Common myeloid progenitor, CD34-positive (primary cell): ENCODE measurements around the gene ADAM12.

Experiments
- CTCF ChIA-PET: fragments of 350-600 bp; sonication (Branson Sonifier 250); formaldehyde crosslinking; loops from one replicate; lab custom pipeline; 2021; ENCODE audit warnings: antibody characterized with exemption; lab: Charles Lee
- POLR2A ChIA-PET: fragments of 350-600 bp; sonication (Branson Sonifier 250); formaldehyde crosslinking; loops from one replicate; lab custom pipeline; 2021; ENCODE audit warnings: antibody characterized with exemption; lab: Charles Lee
- DNase-seq, 3 donors: peaks; one replicate each; pipeline versions ENCODE4 v3.0.0 to v3.0.0-alpha.2; 2013
- H3K27ac ChIP-seq, 2 experiments: 1 replicate in 1 of 2; 2 replicates in 1 of 2; pipeline ENCODE4 v1.7.0; 2013; ENCODE audit warnings: inconsistent platforms in 2 of 2, low read length in 2 of 2, mild to moderate bottlenecking in 2 of 2, low read depth in 1 of 2, moderate library complexity in 1 of 2; ENCODE audit not compliant: severe bottlenecking in 2 of 2, insufficient read depth in 1 of 2, poor library complexity in 1 of 2
- H3K27me3 ChIP-seq, 5 experiments: replicated peaks in 2 of 5; 1 replicate in 3 of 5; 2 replicates in 2 of 5; pipeline versions ENCODE4 v1.6.1 to v1.7.0; 2013; ENCODE audit warnings: low read length in 4 of 5, mild to moderate bottlenecking in 2 of 5, moderate library complexity in 2 of 5, inconsistent platforms in 1 of 5; ENCODE audit not compliant: insufficient read depth in 5 of 5, control insufficient read depth in 4 of 5
- H3K36me3 ChIP-seq, 4 experiments: 1 replicate in 2 of 4; 2 replicates in 2 of 4; pipeline versions ENCODE4 v1.6.1 to v1.7.0; 2013; ENCODE audit warnings: low read length in 3 of 4, control low read depth in 1 of 4, mild to moderate bottlenecking in 1 of 4; ENCODE audit not compliant: control insufficient read depth in 4 of 4, insufficient read depth in 4 of 4
- H3K4me1 ChIP-seq, 4 experiments: 1 replicate in 3 of 4; 2 replicates in 1 of 4; pipeline versions ENCODE4 v1.6.1 to v1.7.1; 2013; ENCODE audit warnings: low read length in 3 of 4, mild to moderate bottlenecking in 3 of 4, control low read depth in 1 of 4, inconsistent platforms in 1 of 4, moderate library complexity in 1 of 4; ENCODE audit not compliant: control insufficient read depth in 4 of 4, insufficient read depth in 4 of 4; ENCODE audit errors: control extremely low read depth in 1 of 4
- H3K4me3 ChIP-seq, 7 experiments: 1 replicate in 4 of 7; 2 replicates in 3 of 7; pipeline versions ENCODE4 v1.5.1 to v1.7.0; 2013; ENCODE audit warnings: mild to moderate bottlenecking in 7 of 7, low read length in 6 of 7, moderate library complexity in 6 of 7, inconsistent platforms in 2 of 7, low read depth in 2 of 7, control low read depth in 1 of 7; ENCODE audit not compliant: insufficient read depth in 4 of 7, control insufficient read depth in 1 of 7; ENCODE audit errors: extremely low read depth in 1 of 7
- H3K9me3 ChIP-seq, 5 experiments: 1 replicate in 4 of 5; 2 replicates in 1 of 5; pipeline versions ENCODE4 v1.6.1 to v1.7.1; 2013; ENCODE audit warnings: low read length in 4 of 5, mild to moderate bottlenecking in 2 of 5, inconsistent platforms in 1 of 5, low read depth in 1 of 5, moderate library complexity in 1 of 5; ENCODE audit not compliant: control insufficient read depth in 4 of 5, insufficient read depth in 2 of 5; ENCODE audit errors: control extremely low read depth in 1 of 5
- WGBS: methylation state at CpG from one replicate; pipeline ENCODE4 v1.1.5; 2013; ENCODE audit not compliant: insufficient coverage; 5-methylcytosine and 5-hydroxymethylcytosine counted together

The ADAM12 gene

DNA sequence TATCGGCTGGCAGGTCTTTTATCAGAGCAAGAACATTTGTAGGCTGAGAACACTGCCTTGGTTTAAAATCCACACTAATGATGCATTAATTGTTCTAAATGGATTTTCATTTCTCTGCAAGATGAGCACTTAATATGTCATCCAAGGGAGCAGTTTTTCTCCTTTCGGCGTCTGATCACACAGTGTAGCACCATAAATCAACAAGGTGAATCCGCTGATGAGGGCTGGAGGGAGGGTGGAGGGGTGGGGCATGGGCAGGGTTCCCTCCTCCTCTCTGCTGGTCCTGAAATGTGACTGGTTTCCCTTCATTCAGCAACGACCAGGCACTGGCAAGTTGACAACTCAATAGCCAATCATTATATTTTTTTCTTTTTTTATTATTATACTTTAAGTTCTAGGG lies 45.6 kb downstream of the ADAM12 start:
- Histone ChIP-seq H3K4me3 (no peak overlapping the region), H3K27me3 (peaks cover 0 to under 1% (median 0%) of the 10 kb centered on the region in 5 experiments), H3K9me3 (peaks cover 0 to 3% (median 0%) of the 10 kb centered on the region in 5 experiments), H3K36me3 (no peaks in the 10 kb centered on the region), H3K27ac (no peak overlapping the region), H3K4me1 (no peaks in the 10 kb centered on the region)
- 93% methylated on average over 3 of the region's 5 CpGs for WGBS
- ChIA-PET POLR2A (no interaction called here), CTCF (no interaction called here)
- no peak for DNase-seq

- no peak overlapping the region for H3K27ac ChIP-seq
- no peaks in the 10 kb centered on the region for H3K36me3 ChIP-seq
- no peaks in the 10 kb centered on the region for H3K4me1 ChIP-seq
- peaks cover 0 to 2% (median 0%) of the 10 kb centered on the region in 5 experiments for H3K9me3 ChIP-seq
- POLR2A ChIA-PET = no interaction called here
- DNase-seq = no peak
- no CpG with 5 or more reads among the region's 2 CpGs for WGBS
- CTCF ChIA-PET = no interaction called here
- no peak overlapping the region for H3K4me3 ChIP-seq
- H3K27me3 ChIP-seq = no peaks in the 10 kb centered on the region
Observed at GRCh38 chr10:126341491-126341890, 46.8 kb downstream of the ADAM12 start.

DNA sequence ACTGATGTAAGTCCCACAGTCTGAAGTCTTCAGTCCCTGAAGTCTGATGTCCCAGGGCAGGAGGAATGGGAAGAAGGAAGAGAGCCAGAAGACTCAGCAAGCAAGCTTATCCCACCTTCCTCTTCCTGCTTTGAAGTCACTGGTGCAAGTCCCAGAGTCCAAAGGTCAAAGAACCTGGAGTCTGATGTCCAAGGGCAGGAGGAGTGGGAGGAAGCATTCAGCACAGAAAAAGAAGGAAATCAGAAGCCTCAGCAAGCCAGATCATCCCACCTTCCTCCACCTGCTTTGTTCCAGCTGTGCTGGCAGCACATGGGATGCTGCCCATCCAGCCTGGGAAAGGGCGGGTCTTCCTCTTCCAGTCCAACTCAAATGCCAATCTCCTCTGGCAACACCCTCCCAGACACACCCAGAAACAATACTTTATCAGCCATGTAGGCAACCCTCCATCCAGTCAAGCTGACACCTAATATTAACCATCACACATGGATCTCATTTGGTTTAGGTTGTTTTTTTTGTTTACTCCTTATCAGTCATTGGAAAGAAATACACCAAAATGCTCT lies 50.9 kb downstream of the ADAM12 start:
- no peaks in the 10 kb centered on the region for H3K36me3 ChIP-seq
- WGBS = 89% methylated on average over 1 of the region's 1 CpG
- POLR2A ChIA-PET = no interaction called here

GRCh38 chr10:126336801-126337200 lies 51.5 kb downstream of the ADAM12 start:
- no peaks in the 10 kb centered on the region for H3K36me3 ChIP-seq
- no peak for DNase-seq
- no peaks in the 10 kb centered on the region for H3K9me3 ChIP-seq
- WGBS = 90% methylated on average over 9 of the region's 9 CpGs
- H3K4me1 ChIP-seq = no peaks in the 10 kb centered on the region
- no peak overlapping the region for H3K4me3 ChIP-seq
- H3K27me3 ChIP-seq = no peaks in the 10 kb centered on the region
- ChIA-PET POLR2A (no interaction called here), CTCF (no interaction called here)
- H3K27ac ChIP-seq = no peak overlapping the region

More for the DNA sequence above, 50.9 kb downstream of the ADAM12 start:
- no peaks in the 10 kb centered on the region for H3K4me1 ChIP-seq
- H3K27me3 ChIP-seq = no peaks in the 10 kb centered on the region
- H3K27ac ChIP-seq = no peak overlapping the region
- CTCF ChIA-PET = no interaction called here
- H3K9me3 ChIP-seq = no peaks in the 10 kb centered on the region
- no peak overlapping the region for H3K4me3 ChIP-seq
- no peak for DNase-seq

DNA sequence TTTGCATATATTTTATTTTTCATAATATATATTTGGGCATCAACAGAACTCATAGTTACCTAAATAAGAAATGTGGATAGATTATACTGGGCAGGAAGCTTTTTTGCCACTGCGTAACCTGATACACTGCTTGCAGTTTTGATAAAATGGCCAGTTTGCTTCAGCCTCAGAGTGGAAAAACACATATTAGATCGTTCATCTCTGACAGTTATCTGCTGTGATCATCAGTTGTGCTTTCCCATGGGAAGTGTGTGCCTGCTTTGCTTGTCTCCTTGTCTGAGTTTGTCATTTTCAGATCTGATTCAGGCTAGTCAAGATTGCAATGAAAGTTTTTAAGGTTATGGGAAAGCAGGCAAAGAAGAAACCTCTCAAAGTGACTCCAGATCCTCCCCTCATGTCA lies 54.0 kb downstream of the ADAM12 start:
- Histone ChIP-seq H3K36me3 (no peaks in the 10 kb centered on the region), H3K4me1 (no peaks in the 10 kb centered on the region), H3K9me3 (no peaks in the 10 kb centered on the region), H3K27me3 (peaks cover 0 to 3% (median 0%) of the 10 kb centered on the region in 5 experiments), H3K27ac (no peak overlapping the region), H3K4me3 (no peak overlapping the region)
- POLR2A ChIA-PET = no interaction called here
- WGBS = 92% methylated on average over 2 of the region's 2 CpGs
- DNase-seq = no peak
- CTCF ChIA-PET = no interaction called here

- 93% methylated on average over 13 of the region's 14 CpGs for WGBS
- ChIA-PET CTCF (no interaction called here), POLR2A (no interaction called here)
Observed at GRCh38 chr10:126332576-126332975, 55.7 kb downstream of the ADAM12 start.

GRCh38 chr10:126331101-126331500 lies 57.2 kb downstream of the ADAM12 start:
- WGBS = 100% methylated on average over 2 of the region's 3 CpGs
- Histone ChIP-seq H3K4me1 (no peaks in the 10 kb centered on the region), H3K4me3 (no peak overlapping the region), H3K27me3 (peaks cover 0 to 3% (median 0%) of the 10 kb centered on the region in 5 experiments), H3K27ac (no peak overlapping the region), H3K9me3 (no peaks in the 10 kb centered on the region), H3K36me3 (no peaks in the 10 kb centered on the region)
- POLR2A ChIA-PET = no interaction called here
- CTCF ChIA-PET = no interaction called here
- no peak for DNase-seq

More at GRCh38 chr10:126332576-126332975, 55.7 kb downstream of the ADAM12 start:
- no peaks in the 10 kb centered on the region for H3K4me1 ChIP-seq
- H3K36me3 ChIP-seq = no peaks in the 10 kb centered on the region
- no peak overlapping the region for H3K27ac ChIP-seq
- H3K9me3 ChIP-seq = no peaks in the 10 kb centered on the region
- peaks cover 0 to 3% (median 0%) of the 10 kb centered on the region in 5 experiments for H3K27me3 ChIP-seq
- no peak overlapping the region for H3K4me3 ChIP-seq
- no peak for DNase-seq
